C1 segment of cervical spinal cord (tissue), 14 donors: Measurements from ENCODE around the gene TNNI3K.
"Not testable (repeated sequence)": the region's sequence is repeated elsewhere in the genome, so short reads cannot be mapped to it uniquely, and the experiment has no call there.

Source experiments
- DNase-seq, 14 donors: peaks; one replicate each; lab custom pipeline; 2025; lab: John Stamatoyannopoulos, UW

Gene TNNI3K

GRCh38 chr1:74235153-74235552, at the start of gene TNNI3K:
TNNI3K (plus strand) TSS chr1:74235387; CDS start chr1:74235452, 65 bp downstream.
- DNase-seq: no peak

- DNase-seq: no peak
Measured at GRCh38 chr1:74193908-74194307, 41.3 kb upstream of the TNNI3K start.

GRCh38 chr1:74195339-74195738, 39.8 kb upstream of the TNNI3K start:
- DNase-seq: no peak

- DNase-seq: no peak
Measured at GRCh38 chr1:74197255-74197654, 37.9 kb upstream of the TNNI3K start.

- peak; percentile 60 to 97 (median 92) for DNase-seq
Measured at GRCh38 chr1:74197657-74198552, 37.3 kb upstream of the TNNI3K start, which contains the start of the genes FPGT and LRRIQ3. FPGT (plus strand) TSS chr1:74198242; CDS start chr1:74198279, 37 bp downstream. LRRIQ3 (minus strand) TSS chr1:74198176; CDS start chr1:74183684, 14,492 bp downstream.

DNA sequence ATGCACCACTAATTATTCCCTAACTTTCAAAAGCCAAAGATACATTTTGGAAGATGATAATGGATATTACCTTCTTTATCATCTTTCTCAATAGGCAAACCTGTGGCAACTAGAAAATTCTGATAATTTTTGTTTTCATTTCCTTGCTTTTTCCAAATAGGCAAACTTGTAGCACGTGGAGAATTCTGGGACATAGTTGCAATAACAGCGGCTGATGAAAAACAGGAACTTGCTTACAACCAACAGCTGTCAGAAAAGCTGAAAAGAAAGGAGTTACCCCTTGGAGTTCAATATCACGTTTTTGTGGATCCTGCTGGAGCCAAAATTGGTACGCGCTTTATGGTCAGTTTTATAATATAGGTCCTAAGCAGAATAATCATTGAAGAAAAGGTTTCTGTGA, 35.7 kb upstream of the TNNI3K start:
- no peak for DNase-seq

- DNase-seq: no peak
Measured at GRCh38 chr1:74205266-74205665, 29.9 kb upstream of the TNNI3K start.

- no peak for DNase-seq
Measured at GRCh38 chr1:74215229-74215628, 20.0 kb upstream of the TNNI3K start.

DNA sequence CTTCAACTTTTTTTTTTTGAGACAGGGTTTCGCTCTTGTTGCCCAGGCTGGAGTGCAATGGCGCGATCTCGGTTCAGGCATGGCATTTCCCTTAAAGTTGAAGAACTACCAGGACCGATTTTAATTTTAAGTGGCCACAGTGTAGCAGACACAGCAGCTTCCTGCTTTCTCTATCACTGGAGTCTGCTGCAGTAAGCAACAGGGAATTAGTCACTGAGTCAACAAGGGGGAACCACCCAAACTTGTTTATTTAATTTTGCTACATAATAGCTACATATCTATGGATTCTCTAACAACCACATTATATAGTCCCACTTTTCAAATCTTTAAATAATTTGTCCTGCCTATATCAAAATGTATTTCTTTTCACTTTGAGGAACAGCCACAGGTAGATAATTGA, 12.5 kb upstream of the TNNI3K start:
- no peak for DNase-seq

DNA sequence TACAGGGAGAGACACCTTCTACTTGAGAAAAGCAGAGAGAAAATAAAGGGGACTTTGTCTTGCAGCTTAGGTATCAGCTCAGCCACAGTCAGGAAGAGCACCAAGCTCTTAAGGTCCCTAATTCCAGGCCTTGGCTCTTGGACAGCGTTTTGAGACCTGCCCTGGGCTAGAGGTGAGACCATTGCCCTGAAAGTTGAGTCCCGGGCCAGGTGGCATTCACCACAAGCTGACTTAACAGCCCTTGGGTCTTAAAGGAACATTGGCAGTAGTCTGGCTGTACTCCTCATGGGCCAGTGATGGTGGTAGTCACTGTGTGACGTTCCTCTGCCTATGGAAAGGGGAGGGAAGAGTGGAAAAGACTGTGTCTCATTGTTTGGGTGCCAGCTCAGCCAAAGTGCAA, 11.7 kb upstream of the TNNI3K start:
- DNase-seq: no peak

DNA sequence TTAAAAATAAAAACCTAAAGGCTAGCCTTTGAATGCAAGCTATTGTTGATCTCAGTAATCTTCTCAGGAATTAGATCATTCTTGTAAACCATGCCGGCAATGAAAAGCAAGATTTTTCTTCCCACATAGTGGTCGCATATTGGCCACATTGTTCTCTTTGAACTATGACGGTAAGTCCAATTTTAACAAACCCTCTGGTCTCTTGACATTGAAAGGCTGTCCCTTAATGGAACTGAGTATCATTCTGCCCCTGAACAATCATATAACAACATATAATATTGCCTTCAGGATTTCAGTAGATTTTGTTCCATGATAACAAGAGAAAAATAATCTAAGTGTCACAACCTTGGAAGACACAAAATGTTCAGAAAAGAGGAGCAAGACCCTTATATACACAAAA, 1.3 kb downstream of the TNNI3K start:
- no peak for DNase-seq

- no peak for DNase-seq
Measured at GRCh38 chr1:74237035-74237434, 1.8 kb downstream of the TNNI3K start.

DNA sequence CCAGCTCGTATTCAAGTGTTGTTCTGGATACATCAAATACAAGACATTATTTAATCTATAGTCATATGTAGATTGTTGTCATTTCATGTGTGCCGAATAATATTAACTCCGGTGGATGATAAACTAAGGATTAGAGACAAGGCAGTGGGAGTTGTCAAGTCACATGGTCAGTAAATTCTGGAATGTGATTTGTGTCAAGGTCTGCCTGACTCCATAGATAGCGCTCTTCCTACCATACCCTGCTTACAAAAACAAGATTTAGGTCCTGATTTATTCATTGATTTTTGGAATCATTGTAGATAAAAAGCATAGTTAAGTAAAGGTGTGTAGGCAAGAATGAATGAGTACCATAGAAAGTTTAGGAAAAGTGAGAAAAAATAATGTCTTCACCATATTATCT, 2.6 kb downstream of the TNNI3K start:
- DNase-seq: no peak

- no peak for DNase-seq
Measured at GRCh38 chr1:74245168-74245772, 10.1 kb downstream of the TNNI3K start.

- no peak for DNase-seq
Measured at GRCh38 chr1:74246315-74246714, 11.1 kb downstream of the TNNI3K start.

DNA sequence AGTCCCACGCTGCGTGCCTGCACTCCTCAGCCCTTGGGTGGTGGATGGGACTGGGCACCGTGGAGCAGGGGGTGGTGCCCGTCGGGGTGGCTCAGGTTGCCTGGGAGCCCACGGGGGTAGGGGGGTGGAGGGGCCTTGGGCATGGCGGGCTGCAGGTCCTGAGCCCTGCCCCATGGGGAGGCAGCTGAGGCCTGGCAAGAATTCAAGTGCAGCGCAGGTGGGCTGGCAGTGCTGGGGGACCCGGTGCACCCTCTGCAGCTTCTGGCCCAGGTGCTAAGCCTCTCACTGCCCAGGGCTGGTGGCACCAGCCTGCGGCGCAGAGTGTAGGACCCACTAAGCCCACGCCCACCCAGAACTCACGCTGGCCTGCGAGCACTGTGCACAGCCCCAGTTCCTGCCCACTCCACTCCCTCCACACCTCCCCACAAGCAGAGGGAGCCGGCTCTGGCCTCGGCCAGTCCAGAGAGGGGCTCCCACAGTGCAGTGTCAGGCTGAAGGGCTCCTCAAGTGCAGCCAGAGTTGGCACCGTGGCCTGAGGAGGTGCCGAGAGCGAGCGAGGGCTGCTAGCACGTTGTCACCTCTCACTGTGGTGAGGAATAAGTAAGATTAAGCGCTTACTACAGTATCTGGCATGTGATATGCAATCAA, 12.8 kb downstream of the TNNI3K start:
- no peak for DNase-seq

GRCh38 chr1:74253243-74253824, 18.1 kb downstream of the TNNI3K start:
- DNase-seq: not testable (repeated sequence)

GRCh38 chr1:74266001-74266400, 30.8 kb downstream of the TNNI3K start:
- DNase-seq: no peak

DNA sequence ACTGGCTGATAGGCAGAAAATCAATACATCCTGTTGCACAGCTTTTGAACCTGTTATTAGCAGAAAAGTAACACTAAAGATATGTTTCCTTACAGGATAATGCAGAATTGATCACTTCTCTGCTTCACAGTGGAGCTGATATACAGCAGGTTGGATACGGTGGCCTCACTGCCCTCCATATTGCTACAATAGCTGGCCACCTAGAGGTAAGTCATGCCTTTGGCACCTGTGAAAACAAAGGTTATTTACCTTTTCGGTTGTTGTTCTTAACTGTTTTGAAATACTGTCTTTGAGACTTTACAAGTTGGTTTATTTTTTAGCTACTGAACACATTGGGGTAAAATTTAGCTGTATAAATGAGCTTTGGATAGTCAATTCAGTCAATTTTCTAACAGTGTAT, 36.3 kb downstream of the TNNI3K start:
- no peak for DNase-seq

DNA sequence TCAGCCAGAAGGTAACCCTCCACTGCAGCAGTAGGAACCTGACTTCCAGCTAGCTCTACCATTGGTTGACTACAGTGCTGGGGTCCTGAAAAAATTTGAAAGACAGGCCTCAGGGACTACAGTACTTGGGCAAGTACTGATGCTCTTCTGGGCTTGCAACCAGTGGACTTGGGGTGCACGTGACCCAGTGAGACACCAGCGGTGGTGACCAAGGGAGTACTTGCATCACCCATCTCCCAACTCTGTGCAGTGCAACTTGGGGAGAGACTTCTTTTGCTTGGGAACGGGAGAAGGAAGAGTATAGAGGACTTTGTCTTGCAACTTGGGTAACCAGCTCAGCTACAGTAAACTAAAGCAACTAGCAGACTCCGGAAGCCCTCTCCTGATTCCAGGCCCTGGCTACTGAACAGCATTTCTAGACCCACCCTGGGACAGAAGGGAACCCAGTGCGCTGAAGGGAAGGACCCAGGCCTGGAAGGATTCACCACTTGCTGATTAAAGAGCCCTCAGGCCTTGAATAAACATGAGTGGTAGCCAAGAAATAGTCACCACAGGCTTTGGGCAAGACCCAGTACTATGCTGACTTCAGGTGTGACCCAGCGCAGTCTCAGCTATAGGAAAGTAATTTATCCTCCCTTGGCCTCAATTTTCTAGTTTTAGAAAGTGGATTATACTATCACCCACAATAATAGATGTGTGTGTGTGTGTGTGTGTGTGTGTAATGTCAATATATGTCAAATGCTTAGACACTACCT, 45.6 kb downstream of the TNNI3K start:
- no peak for DNase-seq

DNA sequence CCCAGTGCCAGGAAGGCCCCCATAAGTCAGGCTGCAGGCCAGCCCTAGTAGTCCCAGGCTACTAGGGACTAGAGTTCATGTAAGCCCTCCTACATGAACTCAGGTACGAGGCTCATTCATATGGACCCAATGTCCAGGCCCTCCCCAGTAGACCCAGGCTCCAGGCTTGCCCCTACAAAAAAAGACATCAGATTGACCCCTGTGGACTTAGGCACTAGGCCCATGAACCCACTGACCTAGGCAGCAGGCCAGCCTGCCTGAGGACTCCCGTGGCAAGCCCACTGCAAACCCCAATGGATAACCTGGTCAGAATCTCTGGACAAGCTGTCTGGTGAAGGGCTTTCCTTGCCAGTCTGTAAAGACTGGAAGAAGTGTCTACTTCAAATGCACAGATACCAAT, 51.2 kb downstream of the TNNI3K start:
- DNase-seq: no peak
